GM13976 (cell line): ENCODE data around the gene JAM3.
"Not testable (repeated sequence)": the region's sequence is repeated elsewhere in the genome, so short reads cannot be mapped to it uniquely, and the experiment has no call there.

Source experiments
- DNase-seq: peaks from one replicate; pipeline ENCODE4 v3.0.0; 2012; ENCODE audit warnings: low spot score
- CTCF ChIP-seq: IDR thresholded peaks from 2 replicates; pipeline ENCODE4 v1.5.1; 2012; ENCODE audit warnings: borderline replicate concordance, mild to moderate bottlenecking; ENCODE audit not compliant: insufficient read depth; ENCODE audit errors: extremely low read depth, missing control alignments, control extremely low read depth
- in situ Hi-C: fragments of 300-500 bp; cut with MboI; formaldehyde crosslinking; loops from one replicate; pipeline ENCODE4 v1.12.0; 2022; ENCODE audit warnings: low sequenced_read_pairs, mixed read lengths, inconsistent platforms; ENCODE audit not compliant: unreplicated experiment

JAM3 gene

GRCh38 chr11:134100171-134100570, 31.3 kb downstream of the JAM3 start:
- in situ Hi-C loops: no loop called here
- TF ChIP-seq CTCF: no peak
- no peak for DNase-seq

GRCh38 chr11:134101282-134101681, 32.4 kb downstream of the JAM3 start:
- DNase-seq: no peak
- in situ Hi-C loops: no loop called here
- no peak for TF ChIP-seq CTCF

GRCh38 chr11:134110252-134110815, 41.5 kb downstream of the JAM3 start:
- in situ Hi-C loops: no loop called here
- TF ChIP-seq CTCF: no peak
- DNase-seq: no peak

GRCh38 chr11:134113787-134114186, 44.9 kb downstream of the JAM3 start:
- in situ Hi-C loops, DNase-seq: not testable (repeated sequence)

- DNase-seq: no peak
- no peak for TF ChIP-seq CTCF
- in situ Hi-C loops: no loop called here
Measured at GRCh38 chr11:134116210-134116609, 47.3 kb downstream of the JAM3 start.

GRCh38 chr11:134118006-134118405, 49.1 kb downstream of the JAM3 start:
- DNase-seq: no peak
- TF ChIP-seq CTCF: no peak
- in situ Hi-C loops: no loop called here

- DNase-seq: no peak
- TF ChIP-seq CTCF: no peak
- in situ Hi-C loops: no loop called here
Measured at GRCh38 chr11:134119094-134119493, 50.2 kb downstream of the JAM3 start.
